GM18873 (cell line): ENCODE data around the gene FOXE1.

Source experiments
- ATAC-seq: cut with Tn5 transposase; IDR thresholded peaks from one replicate; pipeline ENCODE4 v1.9.1; 2021; ENCODE audit warnings: mild to moderate bottlenecking, moderate library complexity, moderate number of reproducible peaks; ENCODE audit not compliant: unreplicated experiment, low FRiP score

FOXE1 gene

GRCh38 chr9:97861148-97861475 lies 8.1 kb downstream of the FOXE1 start:
- no peak for ATAC-seq

- no peak for ATAC-seq
Observed at GRCh38 chr9:97863314-97863713, 10.3 kb downstream of the FOXE1 start.

- no peak for ATAC-seq
Observed at GRCh38 chr9:97864396-97864795, 11.4 kb downstream of the FOXE1 start.

- ATAC-seq, result no peak
Observed at GRCh38 chr9:97866300-97866699, 13.3 kb downstream of the FOXE1 start.

- no peak for ATAC-seq
Observed at GRCh38 chr9:97866848-97867247, 13.8 kb downstream of the FOXE1 start.

- ATAC-seq, result no peak
Observed at GRCh38 chr9:97868859-97869258, 15.8 kb downstream of the FOXE1 start.

- no peak for ATAC-seq
Observed at GRCh38 chr9:97873425-97873824, 20.4 kb downstream of the FOXE1 start.

- ATAC-seq, result no peak
Observed at GRCh38 chr9:97873882-97874281, 20.9 kb downstream of the FOXE1 start.

GRCh38 chr9:97874624-97875023 lies 21.6 kb downstream of the FOXE1 start:
- ATAC-seq, result no peak

- no peak for ATAC-seq
Observed at GRCh38 chr9:97875111-97875510, 22.1 kb downstream of the FOXE1 start.

GRCh38 chr9:97876061-97876460 lies 23.0 kb downstream of the FOXE1 start:
- no peak for ATAC-seq

GRCh38 chr9:97880336-97880735 lies 27.3 kb downstream of the FOXE1 start:
- ATAC-seq, result no peak

GRCh38 chr9:97889941-97890887 lies 37.2 kb downstream of the FOXE1 start:
- no peak for ATAC-seq

GRCh38 chr9:97891736-97892135 lies 38.7 kb downstream of the FOXE1 start:
- ATAC-seq, result no peak

- ATAC-seq, result no peak
Observed at GRCh38 chr9:97892421-97892820, 39.4 kb downstream of the FOXE1 start.

GRCh38 chr9:97895211-97895610 lies 42.2 kb downstream of the FOXE1 start:
- no peak for ATAC-seq

- no peak for ATAC-seq
Observed at GRCh38 chr9:97895695-97896332, 42.8 kb downstream of the FOXE1 start.

GRCh38 chr9:97900103-97900737 lies 47.2 kb downstream of the FOXE1 start:
- no peak for ATAC-seq

- ATAC-seq, result no peak
Observed at GRCh38 chr9:97900738-97901565, 47.9 kb downstream of the FOXE1 start.

GRCh38 chr9:97903177-97903576 lies 50.2 kb downstream of the FOXE1 start:
- no peak for ATAC-seq

GRCh38 chr9:97904725-97905124 lies 51.7 kb downstream of the FOXE1 start:
- ATAC-seq, result no peak
